Renal cortex interstitium (tissue), 11 donors: ENCODE results near the gene PLSCR3. TPM values are rescaled to one million over a fixed set of nuclear protein-coding genes. Genes with fewer than 3 reads are reported as not detected.
"Not testable (repeated sequence)": the region's sequence is repeated elsewhere in the genome, so short reads cannot be mapped to it uniquely, and the experiment has no call there.

ENCODE experiments used
- DNase-seq, 11 donors: peaks; one replicate each; pipeline ENCODE4 v3.0.0-alpha.2; 2013; ENCODE audit warnings: low read depth in 9 of 11, low spot score in 4 of 11; ENCODE audit errors: extremely low read depth in 1 of 11
- polyA plus RNA-seq, 3 donors: library from polyadenylated mRNA; unstranded; fragments of 120-200 nt; gene quantifications; one replicate each; pipeline ENCODE4 v1.2.1, GENCODE V29; 2013; ENCODE audit not compliant: insufficient read length in 3 of 3

Gene PLSCR3
- polyA plus RNA-seq, 3 donors: 28.8 to 41.5 (median 41.4) TPM

GRCh38 chr17:7392696-7393612 is 1.4 kb downstream of the PLSCR3 start:
- DNase-seq: no peak

- DNase-seq: no peak
These were observed 3.0 kb downstream of the PLSCR3 start for GRCh38 chr17:7391307-7391706.

- no peak for DNase-seq
These were observed 4.1 kb downstream of the PLSCR3 start for GRCh38 chr17:7389924-7390910.

GRCh38 chr17:7388856-7389255 is 5.5 kb downstream of the PLSCR3 start:
- DNase-seq: no peak

GRCh38 chr17:7384489-7385081 is 9.7 kb downstream of the PLSCR3 start:
- no peak for DNase-seq

- peak in 2 of 11 donors; percentile 64 to 65 for DNase-seq
These were observed 10.4 kb downstream of the PLSCR3 start for GRCh38 chr17:7383742-7384488.

GRCh38 chr17:7383371-7383741 is 11.0 kb downstream of the PLSCR3 start:
- DNase-seq: no peak

- DNase-seq: no peak
These were observed 11.4 kb downstream of the PLSCR3 start for GRCh38 chr17:7382901-7383300.

GRCh38 chr17:7380855-7381683 is 13.3 kb downstream of the PLSCR3 start, which contains the start of gene TNK1:
Gene TNK1 (plus strand): TSS chr17:7381089. CDS start chr17:7382927, 1,838 bp downstream.
- DNase-seq: no peak

- DNase-seq: no peak
These were observed 14.0 kb downstream of the PLSCR3 start for GRCh38 chr17:7380321-7380720.

GRCh38 chr17:7379134-7379533 is 15.2 kb downstream of the PLSCR3 start:
- no peak for DNase-seq

GRCh38 chr17:7374353-7374752 is 20.0 kb downstream of the PLSCR3 start:
- DNase-seq: no peak

- no peak for DNase-seq
These were observed 23.5 kb downstream of the PLSCR3 start for GRCh38 chr17:7370853-7371252.

GRCh38 chr17:7369825-7370224 is 24.5 kb downstream of the PLSCR3 start:
- no peak for DNase-seq

GRCh38 chr17:7368599-7368994 is 25.7 kb downstream of the PLSCR3 start:
- DNase-seq: not testable (repeated sequence)

- no peak for DNase-seq
These were observed 26.3 kb downstream of the PLSCR3 start for GRCh38 chr17:7367918-7368598.

- no peak for DNase-seq
These were observed 27.2 kb downstream of the PLSCR3 start for GRCh38 chr17:7367083-7367482.
